NCI-H345 treated with DMSO at 0.1 percent for 48 hours (cell line): ENCODE data around the gene AKAP17A.

Experiments
- DNase-seq: peaks from one replicate; lab custom pipeline; 2025; ENCODE audit not compliant: unreplicated experiment; lab: John Stamatoyannopoulos, UW

Gene AKAP17A

GRCh38 chrX:1582686-1583437, 8.5 kb upstream of the AKAP17A start:
- DNase-seq: no peak

DNA sequence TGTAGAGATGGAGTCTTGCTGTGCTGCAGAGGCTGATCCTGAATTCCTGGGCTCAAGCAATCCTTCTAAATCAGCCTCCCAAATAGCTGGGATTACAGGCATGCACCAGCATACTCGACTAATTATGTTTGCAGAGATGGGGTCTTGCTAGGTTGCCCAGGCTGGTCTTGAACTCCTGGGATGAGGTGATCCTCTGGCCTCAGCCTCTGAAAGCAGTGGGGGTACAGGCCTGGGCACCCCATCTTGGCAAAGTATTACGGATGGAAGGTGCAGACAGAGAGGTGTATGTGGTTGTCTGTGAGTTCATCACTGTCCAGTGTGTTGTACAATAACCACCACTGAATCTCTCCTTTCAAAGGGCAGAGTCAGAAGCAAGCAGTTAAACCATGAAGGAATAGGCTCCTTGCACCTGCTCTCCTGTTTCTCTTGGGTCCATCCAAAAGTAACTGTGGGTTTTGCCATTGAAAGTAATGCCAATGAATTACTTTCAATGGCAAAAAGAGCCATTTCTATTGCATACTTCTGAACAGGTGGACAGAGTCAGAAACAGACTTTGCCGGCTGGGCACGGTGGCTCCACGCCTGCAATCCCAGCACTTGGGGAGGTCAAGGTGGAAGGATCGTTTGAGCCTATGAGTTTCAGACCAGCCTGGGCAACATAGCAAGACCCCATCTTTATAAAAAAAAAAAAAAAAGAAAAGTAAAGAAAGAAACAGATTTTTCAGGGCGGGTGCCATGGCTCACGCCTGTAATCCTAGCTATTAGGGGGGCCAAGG, 7.0 kb upstream of the AKAP17A start:
- DNase-seq: no peak

DNA sequence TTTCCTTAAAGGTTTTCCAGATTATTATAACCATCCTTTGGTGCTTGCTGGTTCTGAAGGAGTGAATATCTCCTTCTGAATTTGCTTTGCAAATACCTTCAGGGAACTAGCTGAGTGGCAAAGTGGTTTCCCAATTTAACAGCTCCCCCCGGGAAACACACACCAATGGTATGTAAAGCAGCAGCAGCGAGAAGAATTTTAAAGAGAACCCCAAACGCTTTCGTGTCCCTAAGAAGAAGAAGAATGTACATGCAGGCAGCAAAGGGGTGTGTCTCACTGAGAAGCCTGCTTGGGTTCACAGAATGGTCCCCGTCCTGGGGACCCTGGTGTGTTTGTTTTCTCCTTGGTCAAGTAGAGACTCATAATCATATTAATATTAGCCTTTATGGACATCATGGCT, 4.2 kb upstream of the AKAP17A start:
- no peak for DNase-seq

- DNase-seq: no peak
Observed at GRCh38 chrX:1589356-1590130, 1.9 kb upstream of the AKAP17A start.

- DNase-seq: no peak
Observed at GRCh38 chrX:1591863-1592469, 562 bp downstream of the AKAP17A start.

GRCh38 chrX:1592470-1593142, 1.2 kb downstream of the AKAP17A start:
- DNase-seq: no peak

GRCh38 chrX:1593286-1594271, 2.2 kb downstream of the AKAP17A start:
- no peak for DNase-seq

- DNase-seq: no peak
Observed at GRCh38 chrX:1595711-1596060, 4.3 kb downstream of the AKAP17A start.

DNA sequence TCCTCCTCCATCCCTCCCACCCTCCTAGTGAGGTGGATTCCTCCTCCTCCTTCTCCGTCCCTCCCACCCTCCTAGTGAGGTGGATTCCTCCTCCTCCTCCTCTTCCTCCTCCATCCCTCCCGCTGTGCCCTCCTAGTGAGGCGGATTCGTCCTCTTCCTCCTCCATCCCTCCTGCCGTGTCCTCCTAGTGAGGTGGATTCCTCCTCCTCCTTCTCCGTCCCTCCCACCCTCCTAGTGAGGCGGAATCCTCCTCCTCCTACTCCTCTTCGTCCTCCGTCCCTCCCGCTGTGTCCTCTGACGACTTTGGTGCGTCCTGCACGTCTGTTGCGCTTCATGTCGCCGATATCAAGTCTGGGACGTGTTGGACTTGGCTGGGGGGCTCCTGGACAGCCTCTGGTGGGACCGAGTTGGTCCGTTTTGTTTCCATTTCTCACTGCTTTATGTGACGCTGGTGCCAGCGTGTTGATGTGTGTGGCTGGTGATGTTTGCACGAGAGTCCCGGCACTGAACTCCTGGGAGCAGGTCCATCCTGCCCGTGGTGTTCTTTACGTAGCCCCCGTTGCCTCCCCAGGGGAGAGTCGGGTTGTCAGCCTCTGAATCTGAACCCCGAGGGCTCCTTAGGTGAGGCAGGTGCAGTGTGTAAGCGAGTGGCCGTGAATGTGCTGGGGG, 5.4 kb downstream of the AKAP17A start:
- DNase-seq: no peak

- DNase-seq: no peak
Observed at GRCh38 chrX:1597345-1598020, 6.1 kb downstream of the AKAP17A start.

DNA sequence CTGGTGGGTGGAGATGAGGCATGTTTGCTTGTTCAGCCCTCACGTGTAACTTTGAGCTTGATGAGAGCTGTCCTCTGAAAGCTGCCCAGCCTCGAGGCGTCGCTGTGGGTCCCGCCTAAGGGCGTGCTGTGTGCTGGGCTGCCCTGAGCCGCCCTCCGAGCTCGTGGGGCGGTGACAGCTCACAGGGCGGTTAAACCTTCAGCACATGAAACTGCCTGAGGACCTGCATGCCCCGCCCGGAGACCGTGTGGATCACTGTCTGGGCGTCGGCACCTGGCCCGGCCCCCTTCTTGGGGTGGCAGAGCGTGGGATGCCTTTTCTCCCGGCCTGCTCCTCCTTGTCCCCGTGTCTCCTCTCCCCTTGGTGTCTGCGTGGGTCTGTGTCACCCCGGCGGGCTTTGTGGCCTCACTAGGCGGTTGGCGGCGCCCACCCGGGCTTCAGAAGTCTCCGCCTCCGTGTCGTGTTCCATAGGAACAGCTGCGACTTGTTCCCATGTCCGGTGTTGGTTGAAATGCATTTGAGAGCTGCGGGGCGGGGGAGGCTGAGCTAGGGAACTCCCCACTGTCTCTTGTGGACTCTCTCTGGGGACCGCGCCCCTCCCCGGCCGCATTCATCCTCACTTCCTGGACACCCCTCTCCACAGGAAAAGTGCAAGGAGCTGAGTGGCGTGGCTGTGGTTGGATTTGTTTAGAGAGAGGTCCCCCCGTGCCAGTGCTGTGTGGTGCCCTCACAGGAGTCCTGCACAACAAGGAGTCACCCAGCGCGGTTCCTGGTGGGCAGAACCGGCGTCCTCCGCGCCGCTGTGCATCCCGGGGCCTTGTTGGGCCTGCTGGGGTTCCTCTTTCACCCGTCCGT, 6.8 kb downstream of the AKAP17A start:
- no peak for DNase-seq

- no peak for DNase-seq
Observed at GRCh38 chrX:1598876-1599790, 7.7 kb downstream of the AKAP17A start.

GRCh38 chrX:1599791-1600405, 8.5 kb downstream of the AKAP17A start:
- DNase-seq: no peak

DNA sequence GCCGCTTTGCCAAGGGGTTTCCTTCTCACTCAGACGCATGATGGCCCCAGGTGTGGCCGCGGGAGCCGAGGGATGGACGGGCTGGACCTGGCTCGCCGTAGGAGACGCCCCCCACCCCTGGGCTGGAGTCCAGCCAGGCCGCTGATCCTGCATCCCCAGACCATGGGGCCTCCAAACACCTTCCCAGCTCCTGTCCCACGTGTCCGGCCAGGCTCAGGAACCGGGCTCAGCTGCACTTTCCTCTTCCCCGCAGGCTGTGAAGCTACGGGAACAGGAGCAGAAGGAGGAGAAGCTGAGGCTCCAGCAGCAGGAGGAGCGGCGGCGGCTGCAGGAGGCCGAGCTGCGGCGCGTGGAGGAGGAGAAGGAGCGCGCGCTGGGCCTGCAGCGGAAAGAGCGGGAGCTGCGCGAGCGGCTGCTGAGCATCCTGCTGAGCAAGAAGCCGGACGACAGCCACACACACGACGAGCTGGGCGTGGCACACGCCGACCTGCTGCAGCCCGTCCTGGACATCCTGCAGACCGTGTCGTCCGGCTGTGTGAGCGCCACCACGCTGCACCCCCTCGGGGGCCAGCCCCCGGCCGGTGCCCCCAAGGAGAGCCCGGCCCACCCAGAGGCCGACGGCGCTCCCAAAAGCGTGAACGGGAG, 9.1 kb downstream of the AKAP17A start:
- no peak for DNase-seq

- no peak for DNase-seq
Observed at GRCh38 chrX:1601051-1601767, 9.8 kb downstream of the AKAP17A start.
